Gastroesophageal sphincter (tissue), 4 donors: ENCODE results near the gene AP4E1. TPM values are rescaled to one million over a fixed set of nuclear protein-coding genes. Genes with fewer than 3 reads are reported as not detected.

Source experiments
- ATAC-seq: fragments of 150-250 bp; one replicate; pipeline ENCODE4 v1.9.1; 2016; ENCODE audit warnings: mild to moderate bottlenecking, moderate library complexity
- H3K27ac ChIP-seq, 4 donors: fragments of 200-600 bp; sonication (generic) in 3 of 4; 1 replicate in 3 of 4; 2 replicates in 1 of 4; pipeline ENCODE4 v1.5.1; 2016 to 2019
- H3K27me3 ChIP-seq: fragments of 200-600 bp; sonication (generic); one replicate; pipeline ENCODE4 v1.5.1; 2019
- H3K36me3 ChIP-seq, 2 donors: fragments of 200-600 bp; sonication (generic); one replicate each; pipeline ENCODE4 v1.5.1; 2019; ENCODE audit warnings: control low read depth in 1 of 2
- H3K4me1 ChIP-seq, 3 donors: fragments of 200-600 bp; sonication (generic); 1 replicate in 2 of 3; 2 replicates in 1 of 3; pipeline ENCODE4 v1.5.1; 2016 to 2019; ENCODE audit warnings: control low read depth in 2 of 3
- H3K4me3 ChIP-seq, 2 donors: fragments of 200-600 bp; sonication (generic); one replicate each; pipeline ENCODE4 v1.5.1; 2019; ENCODE audit warnings: mild to moderate bottlenecking in 1 of 2, moderate library complexity in 1 of 2
- H3K9me3 ChIP-seq, 3 donors: fragments of 200-600 bp; sonication (generic); one replicate each; pipeline ENCODE4 v1.5.1; 2017 to 2019; ENCODE audit warnings: control low read depth in 2 of 3
- CTCF ChIP-seq, 4 experiments: fragments of 200-600 bp in 2 of 4; fragments of 450-650 bp in 2 of 4; sonication (generic) in 1 of 4; IDR thresholded peaks; one replicate each; pipeline ENCODE4 v1.5.1; 2017 to 2019; ENCODE audit warnings: antibody characterized with exemption in 4 of 4, mild to moderate bottlenecking in 2 of 4, moderate library complexity in 2 of 4
- EP300 ChIP-seq: sonication (generic); formaldehyde crosslinking; IDR thresholded peaks from one replicate; pipeline ENCODE4 v1.6.1; 2017; ENCODE audit warnings: antibody characterized with exemption, mild to moderate bottlenecking
- POLR2A ChIP-seq, 2 donors: fragments of 450-650 bp; IDR thresholded peaks; one replicate each; pipeline ENCODE4 v1.6.1; 2017; ENCODE audit warnings: antibody characterized with exemption in 2 of 2, mild to moderate bottlenecking in 2 of 2, moderate library complexity in 1 of 2
- POLR2AphosphoS5 ChIP-seq: sonication (generic); formaldehyde crosslinking; IDR thresholded peaks from one replicate; pipeline ENCODE4 v1.6.1; 2017; ENCODE audit warnings: antibody characterized with exemption
- WGBS, 2 donors: methylation state at CpG; one replicate each; pipeline ENCODE4 v1.1.5; 2018; ENCODE audit warnings: low coverage in 1 of 2; 5-methylcytosine and 5-hydroxymethylcytosine counted together
- total RNA-seq, 4 donors: library from RNA; depleted of rRNA; stranded (reverse); fragments of >200 nt; gene quantifications; one replicate each; pipeline ENCODE4 v1.1.0, GENCODE V29; 2016

AP4E1 gene
- total RNA-seq, 4 donors from 2014 or later = 10.6 to 18.5 (median 14.0) TPM

- no peak for ATAC-seq
- no peaks in the 10 kb centered on the region for H3K4me1 ChIP-seq
Measured at GRCh38 chr15:50959717-50960116, 51.2 kb downstream of the AP4E1 start.

GRCh38 chr15:50964075-50964474 lies 55.6 kb downstream of the AP4E1 start:
- Histone ChIP-seq H3K36me3 (peaks cover 3 to 58% of the 10 kb centered on the region in 2 donors), H3K9me3 (peaks cover 0 to 35% (median 0%) of the 10 kb centered on the region in 3 donors), H3K27me3 (no peaks in the 10 kb centered on the region), H3K4me3 (no peak overlapping the region), H3K27ac (no peak overlapping the region), H3K4me1 (no peaks in the 10 kb centered on the region)
- TF ChIP-seq POLR2A (IDR thresholded peaks at IDR 0.05) (no peak), POLR2AphosphoS5 (no peak), EP300 (no peak), CTCF (IDR thresholded peaks at IDR 0.05) (no peak)
- ATAC-seq = no peak

More at GRCh38 chr15:50959717-50960116, 51.2 kb downstream of the AP4E1 start:
- Histone ChIP-seq H3K4me3 (no peak overlapping the region), H3K36me3 (peaks cover 6 to 72% of the 10 kb centered on the region in 2 donors), H3K27me3 (no peaks in the 10 kb centered on the region), H3K9me3 (peaks cover 0 to 26% (median 0%) of the 10 kb centered on the region in 3 donors), H3K27ac (no peak overlapping the region)
- TF ChIP-seq CTCF (IDR thresholded peaks at IDR 0.05) = no peak
- no peak for TF ChIP-seq POLR2AphosphoS5
- no peak for TF ChIP-seq EP300
- TF ChIP-seq POLR2A (IDR thresholded peaks at IDR 0.05) = no peak

GRCh38 chr15:50968353-50968752 lies 59.9 kb downstream of the AP4E1 start:
- 87 to 100% methylated on average over 2 of the region's 2 CpGs for WGBS, 2 donors
- H3K36me3 ChIP-seq = peaks cover 0 to 74% of the 10 kb centered on the region in 2 donors
- TF ChIP-seq EP300 = no peak
- no peak for TF ChIP-seq CTCF (IDR thresholded peaks at IDR 0.05)
- no peak for TF ChIP-seq POLR2AphosphoS5
- no peak for TF ChIP-seq POLR2A (IDR thresholded peaks at IDR 0.05)

GRCh38 chr15:50970524-50970923 lies 62.0 kb downstream of the AP4E1 start:
- Histone ChIP-seq H3K4me3 (no peak overlapping the region), H3K4me1 (no peaks in the 10 kb centered on the region), H3K27ac (no peak overlapping the region), H3K27me3 (no peaks in the 10 kb centered on the region), H3K9me3 (peaks cover 0 to 35% (median 2%) of the 10 kb centered on the region in 3 donors), H3K36me3 (peaks cover 0 to 74% of the 10 kb centered on the region in 2 donors)
- TF ChIP-seq EP300 (no peak), CTCF (IDR thresholded peaks at IDR 0.05) (no peak), POLR2AphosphoS5 (no peak)
- no peak for ATAC-seq
- 90 to 95% methylated on average over 2 of the region's 2 CpGs for WGBS, 2 donors

More at GRCh38 chr15:50968353-50968752, 59.9 kb downstream of the AP4E1 start:
- no peak overlapping the region for H3K27ac ChIP-seq
- peaks cover 0 to 57% (median 2%) of the 10 kb centered on the region in 3 donors for H3K9me3 ChIP-seq
- H3K27me3 ChIP-seq = no peaks in the 10 kb centered on the region
- H3K4me3 ChIP-seq = no peak overlapping the region
- no peak for ATAC-seq
- no peaks in the 10 kb centered on the region for H3K4me1 ChIP-seq

- Histone ChIP-seq H3K4me3 (no peak overlapping the region), H3K27me3 (no peaks in the 10 kb centered on the region), H3K36me3 (peaks cover 0 to 72% of the 10 kb centered on the region in 2 donors), H3K27ac (no peak overlapping the region), H3K4me1 (no peaks in the 10 kb centered on the region), H3K9me3 (peaks cover 0 to 34% (median 2%) of the 10 kb centered on the region in 3 donors)
- no peak for ATAC-seq
- TF ChIP-seq POLR2A (IDR thresholded peaks at IDR 0.05) (no peak), POLR2AphosphoS5 (no peak), CTCF (IDR thresholded peaks at IDR 0.05) (no peak), EP300 (no peak)
Measured at GRCh38 chr15:50971115-50971514, 62.6 kb downstream of the AP4E1 start.
